Smooth muscle cell (in vitro differentiated cells): Measurements from ENCODE around the gene VGLL4. TPM values are rescaled to one million over a fixed set of nuclear protein-coding genes. Genes with fewer than 3 reads are reported as not detected.
"Not testable (repeated sequence)": the region's sequence is repeated elsewhere in the genome, so short reads cannot be mapped to it uniquely, and the experiment has no call there.

Experiments used
- DNase-seq: peaks from one replicate; lab custom pipeline; 2025; ENCODE audit not compliant: unreplicated experiment; lab: John Stamatoyannopoulos, UW
- H2AFZ ChIP-seq: fragments of 200-600 bp; sonication (generic); 2 replicates; pipeline ENCODE4 v1.6.0; 2016; ENCODE audit warnings: antibody characterized with exemption, low read depth, mild to moderate bottlenecking
- H3F3A ChIP-seq: fragments of 200-600 bp; sonication (generic); 2 replicates; pipeline ENCODE4 v1.6.0; 2017; ENCODE audit warnings: antibody characterized with exemption, low read depth
- H3K27ac ChIP-seq: fragments of 200-600 bp; sonication (generic); 2 replicates; pipeline ENCODE4 v1.5.1; 2016; ENCODE audit warnings: low read depth, mild to moderate bottlenecking
- H3K27me3 ChIP-seq: fragments of 200-600 bp; sonication (generic); 2 replicates; pipeline ENCODE4 v1.6.1; 2016; ENCODE audit warnings: low read depth, mild to moderate bottlenecking
- H3K36me3 ChIP-seq: fragments of 200-600 bp; sonication (generic); 2 replicates; pipeline ENCODE4 v1.5.1; 2016; ENCODE audit warnings: low read depth
- H3K4me1 ChIP-seq: fragments of 200-600 bp; sonication (generic); 2 replicates; pipeline ENCODE4 v1.5.1; 2016; ENCODE audit warnings: low read depth
- H3K4me2 ChIP-seq: fragments of 200-600 bp; sonication (generic); 2 replicates; pipeline ENCODE4 v1.6.0; 2016; ENCODE audit warnings: mild to moderate bottlenecking
- H3K4me3 ChIP-seq: fragments of 200-600 bp; sonication (generic); 2 replicates; pipeline ENCODE4 v1.5.1; 2016; ENCODE audit warnings: mild to moderate bottlenecking
- H3K79me2 ChIP-seq: fragments of 200-600 bp; sonication (generic); 2 replicates; pipeline ENCODE4 v1.6.0; 2016; ENCODE audit warnings: low read depth, mild to moderate bottlenecking
- H3K9ac ChIP-seq: fragments of 200-600 bp; sonication (generic); 2 replicates; pipeline ENCODE4 v1.6.0; 2016; ENCODE audit warnings: low read depth
- H3K9me3 ChIP-seq: fragments of 200-600 bp; sonication (generic); replicated peaks from 2 replicates; pipeline ENCODE4 v1.5.1; 2016; ENCODE audit warnings: low read depth
- H4K20me1 ChIP-seq: fragments of 200-600 bp; sonication (generic); 2 replicates; pipeline ENCODE4 v1.6.0; 2016; ENCODE audit warnings: low read depth
- CTCF ChIP-seq: fragments of 200-600 bp; sonication (generic); IDR thresholded peaks from 2 replicates; pipeline ENCODE4 v1.5.1; 2017; ENCODE audit warnings: borderline replicate concordance, mild to moderate bottlenecking, antibody characterized with exemption; ENCODE audit not compliant: insufficient read depth, poor library complexity, severe bottlenecking
- WGBS: methylation state at CpG from one replicate; pipeline ENCODE4 v1.1.7; 2016; ENCODE audit warnings: low lambda C conversion rate; 5-methylcytosine and 5-hydroxymethylcytosine counted together
- polyA plus RNA-seq: library from polyadenylated mRNA; unstranded; fragments of >200 nt; fragmentation: Nextera tagmentation; extraction: Ambion mirVana; gene quantifications from 2 replicates; pipeline ENCODE4 v1.2.1, GENCODE V29; 2016
- total RNA-seq: library from RNA; depleted of rRNA; stranded (reverse); fragments of >200 nt; gene quantifications from 2 replicates; pipeline ENCODE4 v1.2.3, GENCODE V29; 2014

The VGLL4 gene
- total and polyA plus RNA-seq, 2 experiments from 2014 or later: 72.0 to 109 TPM

- Histone ChIP-seq H3K4me1 (peaks cover 7% of the 10 kb centered on the region), H3K27me3 (no peaks in the 10 kb centered on the region), H2AFZ (no peak overlapping the region), H3F3A (peaks cover 17% of the 10 kb centered on the region), H3K36me3 (no peaks in the 10 kb centered on the region), H3K4me2 (no peak overlapping the region), H3K9me3 (no peaks in the 10 kb centered on the region), H3K27ac (peak overlapping the region; percentile 53), H3K79me2 (peaks cover 97% of the 10 kb centered on the region), H3K4me3 (no peak overlapping the region), H3K9ac (no peak overlapping the region), H4K20me1 (peaks cover 90% of the 10 kb centered on the region)
- WGBS: 95% methylated on average over 10 of the region's 10 CpGs
- no peak for DNase-seq
- no peak for TF ChIP-seq CTCF
These were observed 68.0 kb downstream of the VGLL4 start for GRCh38 chr3:11575677-11576076.

DNA sequence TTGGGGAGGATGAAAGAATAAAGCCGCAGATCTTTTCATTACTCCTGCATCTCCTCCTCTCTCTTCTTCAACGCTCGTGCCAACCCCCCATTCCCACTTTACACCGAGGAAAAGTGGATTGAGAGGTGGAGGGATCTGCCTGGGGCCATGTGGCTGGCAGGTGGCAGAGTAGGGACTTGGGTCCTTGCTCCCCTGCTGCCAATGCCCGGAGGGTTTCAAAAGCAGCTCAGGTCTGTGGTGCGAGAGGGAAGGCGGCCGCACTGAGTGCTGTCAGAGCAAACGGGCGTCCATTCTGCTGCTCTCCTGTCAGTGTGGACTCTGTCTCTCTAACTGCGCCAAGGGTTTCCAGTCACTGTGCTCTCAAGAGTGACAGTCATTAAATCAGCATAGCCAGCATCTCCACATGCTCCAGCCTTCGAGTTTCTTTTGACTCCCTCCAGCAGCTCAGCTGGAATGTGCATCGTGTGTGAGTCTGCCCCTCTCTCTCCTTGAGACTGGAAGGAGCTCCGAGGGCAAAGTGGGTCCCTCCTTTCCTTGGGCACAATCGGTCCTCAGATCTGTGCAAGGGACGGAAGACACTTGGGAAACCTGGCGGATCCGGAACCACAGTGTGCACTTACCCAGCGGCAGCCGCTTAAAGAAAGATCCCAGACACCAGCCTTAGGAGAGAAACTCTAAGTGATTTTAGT is 68.6 kb downstream of the VGLL4 start:
- peaks cover 19% of the 10 kb centered on the region for H3F3A ChIP-seq
- H3K27ac ChIP-seq: peak overlapping the region; percentile 27
- no peaks in the 10 kb centered on the region for H3K36me3 ChIP-seq
- H2AFZ ChIP-seq: no peak overlapping the region
- no peak for DNase-seq
- TF ChIP-seq CTCF: no peak
- no peaks in the 10 kb centered on the region for H3K27me3 ChIP-seq
- H3K9ac ChIP-seq: no peak overlapping the region
- peaks cover 89% of the 10 kb centered on the region for H4K20me1 ChIP-seq
- H3K4me3 ChIP-seq: no peak overlapping the region
- H3K4me2 ChIP-seq: no peak overlapping the region
- peaks cover 6% of the 10 kb centered on the region for H3K4me1 ChIP-seq
- peaks cover 97% of the 10 kb centered on the region for H3K79me2 ChIP-seq
- WGBS: 91% methylated on average over 20 of the region's 20 CpGs
- H3K9me3 ChIP-seq: no peaks in the 10 kb centered on the region

- Histone ChIP-seq H3K79me2 (peaks cover 86% of the 10 kb centered on the region), H4K20me1 (peaks cover 79% of the 10 kb centered on the region), H3F3A (peaks cover 30% of the 10 kb centered on the region), H3K27ac (peak overlapping the region; percentile 10)
- H3K4me1 ChIP-seq, H3K9me3 ChIP-seq, H3K4me2 ChIP-seq, H3K27me3 ChIP-seq, H2AFZ ChIP-seq, H3K9ac ChIP-seq, H3K4me3 ChIP-seq, DNase-seq, H3K36me3 ChIP-seq: not testable (repeated sequence)
- WGBS: 94% methylated on average over 11 of the region's 11 CpGs
These were observed 71.1 kb downstream of the VGLL4 start for GRCh38 chr3:11572660-11573059.

GRCh38 chr3:11570789-11571495 is 72.8 kb downstream of the VGLL4 start:
- Histone ChIP-seq H3K9me3 (no peaks in the 10 kb centered on the region), H3K9ac (peak overlapping the region; percentile 91), H3K4me1 (peaks cover 6% of the 10 kb centered on the region), H3F3A (peaks cover 41% of the 10 kb centered on the region), H3K4me3 (no peak overlapping the region), H3K4me2 (peak overlapping the region; percentile 62), H2AFZ (no peak overlapping the region), H3K27me3 (no peaks in the 10 kb centered on the region), H4K20me1 (peaks cover 64% of the 10 kb centered on the region), H3K27ac (peak overlapping the region; percentile 98), H3K36me3 (no peaks in the 10 kb centered on the region), H3K79me2 (peaks cover 86% of the 10 kb centered on the region)
- WGBS: 80% methylated on average over 20 of the region's 20 CpGs
- no peak for DNase-seq
- no peak for TF ChIP-seq CTCF
